HepG2 (cell line): ENCODE measurements around the gene PRSS8. TPM values are rescaled to one million over a fixed set of nuclear protein-coding genes. Genes with fewer than 3 reads are reported as not detected.
A peak's percentile ranks its signal among the peaks of the same experiment; 100 is the strongest.

Source experiments
- ADNP ChIP-seq: sonication (generic); formaldehyde crosslinking; IDR thresholded peaks from 2 replicates; pipeline ENCODE4 v1.4.0; 2020; ENCODE audit warnings: missing genetic modification reagents
- CEBPB ChIP-seq: IDR thresholded peaks from 2 replicates; pipeline ENCODE4 v1.6.1; 2011; ENCODE audit warnings: low read depth, low read length, improper control_type of control experiment, borderline replicate concordance
- EEA1 ChIP-seq: sonication (generic); formaldehyde crosslinking; IDR thresholded peaks from 2 replicates; pipeline ENCODE4 v1.5.1; 2020; ENCODE audit warnings: mild to moderate bottlenecking, missing genetic modification reagents, borderline replicate concordance
- HIC2 ChIP-seq: sonication (generic); formaldehyde crosslinking; IDR thresholded peaks from 2 replicates; pipeline ENCODE4 v1.9.0; 2022; ENCODE audit warnings: low read depth, missing genetic modification reagents
- HNF1A ChIP-seq, 2 experiments: sonication (generic) in 1 of 2; formaldehyde crosslinking in 1 of 2; IDR thresholded peaks; 2 replicates each; pipeline versions ENCODE4 v1.4.0 to v1.6.1; 2016 to 2020; ENCODE audit warnings: borderline replicate concordance in 1 of 2, low read depth in 1 of 2, mild to moderate bottlenecking in 1 of 2, missing genetic modification reagents in 1 of 2
- HNF4A ChIP-seq: sonication (generic); formaldehyde crosslinking; IDR thresholded peaks from 2 replicates; pipeline ENCODE4 v1.4.0; 2020; ENCODE audit warnings: missing genetic modification reagents
- HNF4G ChIP-seq, 2 experiments: sonication (generic) in 1 of 2; formaldehyde crosslinking in 1 of 2; IDR thresholded peaks; 2 replicates each; pipeline versions ENCODE4 v1.4.0 to v1.6.1; 2011 to 2020; ENCODE audit warnings: borderline replicate concordance in 2 of 2, low read depth in 2 of 2, mild to moderate bottlenecking in 2 of 2, low read length in 1 of 2, missing genetic modification reagents in 1 of 2, moderate library complexity in 1 of 2
- NR2F6 ChIP-seq, 2 experiments: IDR thresholded peaks; 2 replicates each; pipeline ENCODE4 v1.6.1; 2016; ENCODE audit warnings: antibody characterized with exemption in 1 of 2, mild to moderate bottlenecking in 1 of 2
- SOX5 ChIP-seq: IDR thresholded peaks from 2 replicates; pipeline ENCODE4 v1.6.1; 2016; ENCODE audit warnings: borderline replicate concordance
- ZMYM3 ChIP-seq: sonication (generic); formaldehyde crosslinking; IDR thresholded peaks from 2 replicates; pipeline ENCODE4 v1.5.1; 2020; ENCODE audit warnings: mild to moderate bottlenecking, missing genetic modification reagents
- ZNF441 ChIP-seq: sonication (generic); formaldehyde crosslinking; IDR thresholded peaks from 2 replicates; pipeline ENCODE4 v1.7.0; 2021; ENCODE audit warnings: missing genetic modification reagents, borderline replicate concordance
- ZNF75D ChIP-seq: sonication (generic); formaldehyde crosslinking; IDR thresholded peaks from 2 replicates; pipeline ENCODE4 v1.8.1; 2023; ENCODE audit warnings: missing genetic modification reagents, mild to moderate bottlenecking, borderline replicate concordance
- polyA plus RNA-seq, 8 experiments: library from polyadenylated mRNA; depleted of rRNA in 3 of 8; stranded (reverse) in 7 of 8; unstranded in 1 of 8; fragments of >200 nt; fragmentation: Illumina TruSeq in 4 of 8; extraction: Trizol in 4 of 8; gene quantifications; 2 replicates each; pipeline versions ENCODE4 v1.2.1 to v1.2.3, GENCODE V29; 2011 to 2016; ENCODE audit warnings: low read depth in 4 of 8, missing spikeins in 1 of 8, mixed read lengths in 1 of 8; ENCODE audit not compliant: insufficient read depth in 1 of 8
- total RNA-seq, 5 experiments: library from RNA; depleted of rRNA; stranded (reverse); fragments of >200 nt; fragmentation: Illumina TruSeq; extraction: Trizol; gene quantifications; 2 replicates each; pipeline ENCODE4 v1.2.3, GENCODE V29; 2016; ENCODE audit warnings: low read depth in 1 of 5

PRSS8 gene
- total and polyA plus RNA-seq, 2 of the 13 experiments (the other 11 are each of a cell fraction or from before 2014, with no cell fraction given) = 2.6 to 7.2 TPM

GRCh38 chr16:31168848-31169247, 33.3 kb upstream of the PRSS8 start (continued):
- TF ChIP-seq ZMYM3 (CRISPR knock-in tag) (0 out of 2 replicates have a peak, but pooled peaks have one; percentile 57), HIC2 (CRISPR knock-in tag) (0 out of 2 replicates have a peak, but pooled peaks have one; percentile 17), HNF4A (CRISPR knock-in tag) (peak; percentile 37; the same call in 1 of the 2 replicates), ZNF441 (CRISPR knock-in tag) (0 out of 2 replicates have a peak, but pooled peaks have one; percentile 22), EEA1 (CRISPR knock-in tag) (no peak), HNF1A (IDR thresholded peaks at IDR 0.05; ENCODE audit: low read depth) (no peak), HNF1A (CRISPR knock-in tag; IDR thresholded peaks at IDR 0.05; ENCODE audit: borderline replicate concordance) (no peak), ADNP (CRISPR knock-in tag) (0 out of 2 replicates have a peak, but pooled peaks have one; percentile 9), ZNF75D (no peak), SOX5 (CRISPR knock-in tag) (peak; percentile 1; the same call in 1 of the 2 replicates), CEBPB (peak; percentile 71), HNF4G (IDR thresholded peaks at IDR 0.05; ENCODE audit: borderline replicate concordance, low read depth, low read length) (peak; percentile 43; the same call in 1 of the 2 replicates), HNF4G (CRISPR knock-in tag; IDR thresholded peaks at IDR 0.05; ENCODE audit: borderline replicate concordance, low read depth) (no peak), NR2F6 (IDR thresholded peaks at IDR 0.05) (no peak), NR2F6 (CRISPR knock-in tag; IDR thresholded peaks at IDR 0.05) (peak; percentile 57; the same call in 1 of the 2 replicates)
